ENCODE results near the gene SELENOS.

Gene SELENOS

DNA sequence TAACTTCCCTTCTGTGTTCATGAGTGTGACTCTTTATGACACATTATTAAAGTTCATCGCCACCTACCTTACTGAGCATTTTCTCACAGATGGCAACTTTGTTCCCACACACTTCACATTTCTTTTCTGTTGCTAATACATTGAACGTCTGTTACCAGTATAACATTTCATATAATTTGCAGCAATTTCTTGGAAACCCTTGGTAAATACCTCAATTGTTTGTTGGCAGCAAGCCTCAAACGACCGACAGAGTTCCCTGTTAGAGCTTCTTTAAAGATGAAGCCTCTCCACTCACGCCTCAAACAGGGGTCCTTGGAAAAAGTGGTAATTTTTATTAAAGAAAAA, 22.3 kb downstream of the SELENOS start:
- Histone ChIP-seq H3K9me2 (replicated peaks; ENCODE audit: insufficient read depth, low read length) (no peaks in the 10 kb centered on the region), H3K4me3 (ENCODE audit: low read length) (no peak overlapping the region), H3K9me3 (replicated peaks; ENCODE audit: insufficient read depth, low read length) (no peaks in the 10 kb centered on the region), H3K4me1 (ENCODE audit: low read length) (peaks cover 12% of the 10 kb centered on the region; the same call in 1 of the 2 replicates), H3F3A (ENCODE audit: insufficient read depth, low read length) (peaks cover 18% of the 10 kb centered on the region), H3K9ac (ENCODE audit: low read length) (no peak overlapping the region), H4K20me1 (ENCODE audit: insufficient read depth, low read length) (no peaks in the 10 kb centered on the region), H2AFZ (ENCODE audit: low read length) (no peak overlapping the region), H3K4me2 (ENCODE audit: low read depth, low read length) (no peak overlapping the region), H3K79me2 (ENCODE audit: low read length) (peaks cover 24% of the 10 kb centered on the region), H3K36me3 (replicated peaks; ENCODE audit: insufficient read depth, low read length) (no peaks in the 10 kb centered on the region), H3K27ac (ENCODE audit: low read length) (no peak overlapping the region), H3K27me3 (replicated peaks; ENCODE audit: insufficient read depth, low read length) (no peaks in the 10 kb centered on the region)
- TF ChIP-seq EZH2phosphoT487 (IDR thresholded peaks at IDR 0.05; ENCODE audit: low read length) (no peak), EZH2 (optimal IDR thresholded peaks at IDR 0.05; ENCODE audit: low read depth, low read length) (no peak)
- TF ChIP-seq, protein P1, sequence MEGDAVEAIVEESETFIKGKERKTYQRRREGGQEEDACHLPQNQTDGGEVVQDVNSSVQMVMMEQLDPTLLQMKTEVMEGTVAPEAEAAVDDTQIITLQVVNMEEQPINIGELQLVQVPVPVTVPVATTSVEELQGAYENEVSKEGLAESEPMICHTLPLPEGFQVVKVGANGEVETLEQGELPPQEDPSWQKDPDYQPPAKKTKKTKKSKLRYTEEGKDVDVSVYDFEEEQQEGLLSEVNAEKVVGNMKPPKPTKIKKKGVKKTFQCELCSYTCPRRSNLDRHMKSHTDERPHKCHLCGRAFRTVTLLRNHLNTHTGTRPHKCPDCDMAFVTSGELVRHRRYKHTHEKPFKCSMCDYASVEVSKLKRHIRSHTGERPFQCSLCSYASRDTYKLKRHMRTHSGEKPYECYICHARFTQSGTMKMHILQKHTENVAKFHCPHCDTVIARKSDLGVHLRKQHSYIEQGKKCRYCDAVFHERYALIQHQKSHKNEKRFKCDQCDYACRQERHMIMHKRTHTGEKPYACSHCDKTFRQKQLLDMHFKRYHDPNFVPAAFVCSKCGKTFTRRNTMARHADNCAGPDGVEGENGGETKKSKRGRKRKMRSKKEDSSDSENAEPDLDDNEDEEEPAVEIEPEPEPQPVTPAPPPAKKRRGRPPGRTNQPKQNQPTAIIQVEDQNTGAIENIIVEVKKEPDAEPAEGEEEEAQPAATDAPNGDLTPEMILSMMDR (IDR thresholded peaks at IDR 0.05; ENCODE audit: low read length): no peak
- DNase-seq: no peak

DNA sequence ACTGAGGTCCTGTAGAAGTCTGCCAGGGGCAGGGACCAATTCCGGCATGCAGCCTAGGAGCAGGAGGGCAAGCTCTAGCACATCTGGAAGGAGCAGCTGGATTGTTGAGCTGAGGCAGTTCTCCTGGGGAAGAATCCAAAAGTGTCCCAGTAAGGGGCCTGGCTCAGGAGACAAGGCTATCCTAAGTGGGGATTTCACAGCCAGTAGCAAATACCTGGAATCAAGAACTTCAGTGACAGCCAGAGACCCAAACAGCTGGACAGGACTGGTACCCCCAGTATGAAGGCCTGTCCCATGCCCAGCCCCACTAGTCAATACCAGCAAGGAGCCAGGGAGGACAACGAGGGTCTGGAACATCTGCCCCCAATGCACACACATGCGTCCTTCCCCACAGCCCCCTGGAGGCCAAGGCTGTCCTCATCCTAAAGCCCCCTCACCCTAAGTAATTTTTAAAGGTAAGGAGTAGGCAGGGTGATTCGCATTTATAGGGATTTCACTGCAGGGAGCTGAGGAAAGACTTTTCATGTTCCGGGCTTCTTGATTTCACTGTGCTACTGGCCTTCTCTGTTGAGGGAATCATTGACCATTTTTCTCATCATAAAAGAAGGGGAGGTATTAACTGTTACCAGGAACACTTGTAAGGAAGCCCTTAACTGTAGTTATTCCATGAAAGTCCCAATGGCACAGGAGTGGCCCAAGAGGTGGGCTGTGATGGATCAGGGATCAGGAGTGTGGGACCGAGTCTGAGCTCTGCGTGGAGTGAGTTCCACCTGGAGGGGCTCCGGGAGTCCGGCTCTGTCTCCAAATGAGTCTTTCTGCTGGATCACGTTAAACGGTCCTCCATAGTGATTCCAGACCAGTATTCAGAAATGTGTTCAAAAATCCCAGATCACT, 22.9 kb downstream of the SELENOS start:
- TF ChIP-seq EZH2 (optimal IDR thresholded peaks at IDR 0.05; ENCODE audit: low read depth, low read length): no peak
- TF ChIP-seq, protein P1 (IDR thresholded peaks at IDR 0.05; ENCODE audit: low read length): no peak
- TF ChIP-seq EZH2phosphoT487 (IDR thresholded peaks at IDR 0.05; ENCODE audit: low read length): no peak
- no peak for DNase-seq
- H3K9ac ChIP-seq (ENCODE audit: low read length): no peak overlapping the region
- H3K4me1 ChIP-seq (ENCODE audit: low read length): peaks cover 17% of the 10 kb centered on the region; the same call in 1 of the 2 replicates
- no peak overlapping the region for H3K4me3 ChIP-seq (ENCODE audit: low read length)
- no peak overlapping the region for H3K4me2 ChIP-seq (ENCODE audit: low read depth, low read length)
- H3K79me2 ChIP-seq (ENCODE audit: low read length): peaks cover 30% of the 10 kb centered on the region
- H2AFZ ChIP-seq (ENCODE audit: low read length): no peak overlapping the region
- H4K20me1 ChIP-seq (ENCODE audit: insufficient read depth, low read length): no peaks in the 10 kb centered on the region
- no peaks in the 10 kb centered on the region for H3K9me2 ChIP-seq (replicated peaks; ENCODE audit: insufficient read depth, low read length)
- H3K27ac ChIP-seq (ENCODE audit: low read length): no peak overlapping the region
- no peaks in the 10 kb centered on the region for H3K9me3 ChIP-seq (replicated peaks; ENCODE audit: insufficient read depth, low read length)
- no peaks in the 10 kb centered on the region for H3K27me3 ChIP-seq (replicated peaks; ENCODE audit: insufficient read depth, low read length)
- H3K36me3 ChIP-seq (replicated peaks; ENCODE audit: insufficient read depth, low read length): no peaks in the 10 kb centered on the region
- H3F3A ChIP-seq (ENCODE audit: insufficient read depth, low read length): peaks cover 18% of the 10 kb centered on the region

DNA sequence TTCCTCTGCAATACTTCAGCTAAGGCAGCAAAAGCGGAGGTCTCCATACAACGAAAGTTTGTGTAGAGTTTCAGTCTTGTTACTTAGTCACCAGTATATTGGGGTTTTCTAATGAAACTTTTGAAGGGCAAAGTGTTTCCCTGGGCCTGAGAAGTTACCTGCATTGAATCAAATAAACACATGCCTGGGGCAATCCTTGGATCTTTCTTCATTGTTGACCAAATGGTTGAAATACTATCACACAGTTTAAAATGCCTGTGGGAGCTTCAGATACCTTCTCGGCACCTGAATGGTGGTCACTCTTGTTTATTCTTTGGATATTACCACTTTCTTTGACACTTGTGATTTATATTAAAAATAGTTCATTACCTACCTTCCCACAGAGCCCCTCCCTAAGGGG, 24.4 kb downstream of the SELENOS start:
- no peaks in the 10 kb centered on the region for H3K9me2 ChIP-seq (replicated peaks; ENCODE audit: insufficient read depth, low read length)
- H3F3A ChIP-seq (ENCODE audit: insufficient read depth, low read length): peaks cover 9% of the 10 kb centered on the region
- peaks cover 14% of the 10 kb centered on the region for H3K4me1 ChIP-seq (ENCODE audit: low read length)
- peak; percentile 45 for DNase-seq
- peak overlapping the region; percentile 70 for H3K27ac ChIP-seq (ENCODE audit: low read length)
- TF ChIP-seq EZH2 (optimal IDR thresholded peaks at IDR 0.05; ENCODE audit: low read depth, low read length): no peak
- peak overlapping the region; percentile 79 for H3K9ac ChIP-seq (ENCODE audit: low read length)
- H3K36me3 ChIP-seq (replicated peaks; ENCODE audit: insufficient read depth, low read length): no peaks in the 10 kb centered on the region
- H3K79me2 ChIP-seq (ENCODE audit: low read length): peaks cover 45% of the 10 kb centered on the region
- H3K27me3 ChIP-seq (replicated peaks; ENCODE audit: insufficient read depth, low read length): no peaks in the 10 kb centered on the region
- H3K4me3 ChIP-seq (ENCODE audit: low read length): peak overlapping the region; percentile 85
- no peaks in the 10 kb centered on the region for H4K20me1 ChIP-seq (ENCODE audit: insufficient read depth, low read length)
- peak overlapping the region; percentile 80 for H3K4me2 ChIP-seq (ENCODE audit: low read depth, low read length)
- H2AFZ ChIP-seq (ENCODE audit: low read length): peak overlapping the region; percentile 55
- no peaks in the 10 kb centered on the region for H3K9me3 ChIP-seq (replicated peaks; ENCODE audit: insufficient read depth, low read length)
